GM18870 (cell line): ENCODE data around the gene CRYGD.
"Not testable (repeated sequence)": the region's sequence is repeated elsewhere in the genome, so short reads cannot be mapped to it uniquely, and the experiment has no call there.

Experiments
- ATAC-seq: cut with Tn5 transposase; IDR thresholded peaks from one replicate; pipeline ENCODE4 v1.9.1; 2021; ENCODE audit warnings: moderate library complexity; ENCODE audit not compliant: unreplicated experiment

CRYGD gene

DNA sequence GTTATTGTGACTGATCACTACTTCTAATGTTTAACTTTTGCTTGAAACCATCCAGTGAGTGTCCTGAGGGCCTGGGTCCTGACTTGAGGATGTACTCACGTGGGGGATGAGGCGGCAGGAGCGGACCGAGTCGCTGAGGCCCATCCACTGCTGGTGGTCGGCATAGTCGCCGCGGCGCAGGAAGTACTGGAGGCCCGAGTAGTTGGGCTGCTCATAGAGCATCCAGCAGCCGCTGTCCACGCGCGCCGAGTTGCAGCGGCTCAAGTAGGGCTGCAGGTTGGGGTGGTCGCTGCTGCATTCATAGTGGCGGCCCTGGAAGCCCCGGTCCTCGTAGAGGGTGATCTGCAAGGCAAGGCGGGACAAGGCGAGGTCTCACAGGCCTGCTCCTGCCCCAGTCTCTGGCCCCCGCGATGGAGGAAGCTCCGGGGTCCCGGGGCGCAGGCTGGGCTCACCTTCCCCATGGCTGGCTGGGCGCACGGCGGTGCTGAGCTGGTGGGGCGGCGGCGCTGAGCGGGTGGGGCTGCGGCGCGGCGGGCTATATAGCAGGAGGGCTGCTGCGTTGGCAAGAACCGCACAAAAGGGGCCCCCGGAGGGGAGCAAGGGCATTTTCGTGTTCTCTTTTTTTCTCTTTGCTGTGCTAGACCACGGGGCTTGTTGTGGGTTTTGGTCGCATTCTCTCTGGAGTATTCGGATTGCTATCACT, at the start of gene CRYGD:
CRYGD (minus strand) TSS at position 512 of the 703 bp plus-strand sequence; CDS start at position 461, 51 bp downstream.
- not testable (repeated sequence) for ATAC-seq

DNA sequence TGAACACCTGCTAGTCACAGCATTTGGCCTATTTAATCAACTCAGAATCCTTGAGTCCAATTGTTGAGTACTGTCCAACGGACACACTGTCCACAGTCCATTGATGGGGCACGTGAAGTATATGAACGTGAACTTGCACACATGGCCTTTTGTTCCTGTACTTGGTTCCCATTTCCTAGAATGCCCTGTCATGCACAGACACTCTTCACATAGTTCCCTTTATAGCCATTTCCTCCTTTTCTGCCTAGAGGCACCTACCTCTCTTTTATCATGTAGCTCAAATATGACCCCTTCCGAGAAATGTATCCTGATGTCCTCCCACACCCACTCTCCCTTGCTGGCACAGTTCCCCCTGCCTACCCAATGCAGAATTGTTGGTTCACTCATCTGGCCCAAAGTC, 47.8 kb upstream of the CRYGD start:
- no peak for ATAC-seq

DNA sequence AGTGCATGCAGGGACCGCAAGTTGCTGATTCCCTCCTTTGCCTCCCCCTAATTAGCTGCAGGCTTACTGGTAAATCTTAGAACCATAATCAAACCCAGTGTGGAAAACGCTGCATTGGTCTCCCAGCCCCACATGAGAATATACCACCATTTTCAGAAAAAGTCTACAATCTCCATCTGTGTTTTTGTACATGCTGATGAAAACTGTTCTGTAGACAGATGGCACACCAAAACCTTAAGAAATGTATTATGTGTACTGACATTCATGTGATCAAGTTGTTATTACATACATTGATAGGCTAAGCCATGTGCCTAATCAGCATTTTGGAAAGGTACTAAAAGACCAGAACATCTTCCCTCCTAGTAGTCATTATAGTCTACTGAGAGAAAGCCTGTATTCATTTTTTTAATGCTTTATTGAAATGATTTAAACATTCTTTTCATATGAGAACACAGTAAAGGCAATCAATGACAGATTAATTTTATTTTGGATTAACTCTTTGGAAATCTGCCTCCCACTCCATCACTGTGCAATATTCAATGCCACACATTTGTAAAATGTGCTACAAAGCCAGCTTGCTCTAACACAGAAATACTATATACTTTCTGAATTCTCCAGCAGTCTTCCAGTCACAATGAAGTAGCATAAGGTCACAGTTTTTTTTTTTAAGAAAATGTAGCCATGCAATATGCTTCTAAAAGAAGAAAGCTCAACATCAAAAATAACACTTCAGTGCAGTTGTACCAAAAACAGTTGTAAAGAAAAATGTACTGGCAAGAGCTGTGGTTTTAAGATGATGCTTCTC, 40.8 kb upstream of the CRYGD start:
- ATAC-seq, result no peak

DNA sequence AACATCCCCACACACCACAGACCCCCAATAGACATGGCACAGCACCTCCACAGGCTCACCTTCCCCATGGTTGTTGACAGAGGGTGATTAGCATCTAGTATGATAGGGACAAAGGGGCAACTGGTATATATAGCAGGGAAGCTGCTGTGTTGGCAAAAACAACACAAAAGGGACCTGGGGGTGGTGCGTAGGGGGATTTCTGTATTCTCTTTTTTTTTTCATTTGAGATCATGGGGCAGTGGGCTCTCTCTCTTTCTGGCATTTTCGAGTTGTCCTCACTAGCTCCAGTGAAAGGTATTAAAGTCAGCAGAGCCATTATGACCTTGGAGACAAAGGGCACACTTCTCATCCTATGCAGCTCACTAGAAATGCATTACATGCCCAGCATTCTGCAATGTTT, 39.2 kb upstream of the CRYGD start, which contains the start of gene CRYGA:
CRYGA (minus strand) TSS at position 101 of the 400 bp plus-strand sequence; CDS start at position 68, 33 bp downstream.
- no peak for ATAC-seq

DNA sequence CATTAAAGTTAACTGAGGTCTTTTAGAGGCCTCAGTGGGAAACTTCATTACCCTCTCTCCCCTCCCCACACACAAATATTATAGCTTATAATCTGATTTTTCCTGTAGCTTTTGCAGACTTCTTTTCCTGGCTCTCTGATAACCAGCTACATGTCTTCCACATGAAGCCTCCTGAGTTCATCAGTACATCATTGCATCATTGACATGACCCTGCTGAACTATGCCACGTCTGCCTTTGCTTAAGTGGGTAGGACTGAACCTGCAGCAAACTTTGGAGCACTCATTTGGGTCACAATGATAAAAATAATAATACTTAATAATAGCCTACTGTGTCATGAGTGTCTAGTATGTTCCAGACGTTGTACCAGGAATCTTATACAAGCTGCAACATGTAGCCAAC, 32.1 kb upstream of the CRYGD start:
- ATAC-seq, result no peak

DNA sequence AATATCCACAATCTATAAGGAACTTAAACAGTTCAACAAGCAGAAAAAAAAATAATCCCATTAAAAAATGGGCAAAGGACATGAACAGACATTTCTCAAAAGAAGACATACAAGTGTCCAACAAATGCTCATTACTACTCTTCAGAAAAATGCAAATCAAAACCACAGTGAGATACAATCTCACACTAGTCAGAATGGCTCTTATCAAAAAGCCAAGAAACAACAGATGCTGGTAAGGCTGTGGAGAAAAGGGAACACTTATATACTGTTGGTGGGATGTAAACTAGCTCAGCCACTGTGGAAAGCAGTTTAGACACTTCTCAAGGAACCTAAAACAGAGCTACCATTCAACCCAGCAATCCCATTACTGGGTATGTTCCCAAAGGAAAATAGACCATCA, 28.8 kb upstream of the CRYGD start:
- ATAC-seq, result no peak

DNA sequence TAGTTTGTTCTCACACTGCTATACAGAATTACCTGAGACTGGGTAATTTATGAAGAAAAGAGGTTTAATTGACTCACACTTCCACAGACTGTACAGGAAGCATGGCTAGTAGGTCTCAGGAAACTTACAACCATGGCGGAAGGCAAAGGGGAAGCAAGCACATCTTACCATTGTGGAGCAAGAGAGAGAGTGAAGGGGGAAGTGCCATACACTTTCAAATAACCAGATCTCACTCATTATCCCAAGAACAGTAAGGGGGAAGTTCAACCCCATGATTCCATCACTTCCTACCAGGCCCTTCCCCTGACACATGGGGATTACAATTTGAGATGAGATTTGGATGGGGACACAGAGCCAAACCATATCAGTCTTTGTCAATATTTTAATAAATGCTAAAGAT, 26.6 kb upstream of the CRYGD start:
- no peak for ATAC-seq

DNA sequence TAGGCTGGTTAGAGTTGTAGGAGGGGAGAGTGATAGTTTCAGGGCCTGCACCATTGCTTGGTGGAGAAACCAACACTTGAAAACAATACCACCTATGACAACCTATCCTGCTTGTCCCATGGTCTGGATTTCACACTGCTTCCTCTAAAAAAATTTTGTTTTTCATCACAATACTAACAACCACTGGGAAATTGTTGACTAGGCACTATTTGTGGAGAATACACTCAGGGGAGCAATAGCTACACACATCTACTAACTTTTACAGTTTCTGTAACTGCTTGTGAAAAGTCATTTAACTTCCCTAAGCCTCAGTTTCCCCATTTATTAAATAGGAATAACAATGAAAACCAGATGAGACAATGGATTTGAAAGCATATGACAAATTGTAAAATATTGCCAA, 25.8 kb upstream of the CRYGD start:
- no peak for ATAC-seq

DNA sequence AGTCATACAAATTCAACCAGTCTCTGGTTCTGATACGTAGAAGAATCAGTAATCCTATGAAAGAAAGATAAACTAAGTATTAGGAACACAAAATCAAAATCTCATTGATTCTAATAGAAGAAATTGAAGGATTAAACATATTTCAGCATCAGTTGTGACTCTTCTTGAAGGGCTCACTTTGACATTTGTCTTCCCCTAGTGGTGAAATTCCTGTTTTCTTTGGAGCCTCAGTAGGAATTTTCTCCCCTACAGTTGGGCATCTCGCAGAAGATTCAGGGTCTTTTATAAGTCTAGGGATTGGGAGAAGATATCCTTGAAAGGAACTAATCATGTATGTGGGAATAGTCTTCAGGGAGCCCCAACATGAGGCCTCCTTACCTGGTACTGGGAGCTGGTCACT, 24.5 kb upstream of the CRYGD start:
- ATAC-seq, result no peak

DNA sequence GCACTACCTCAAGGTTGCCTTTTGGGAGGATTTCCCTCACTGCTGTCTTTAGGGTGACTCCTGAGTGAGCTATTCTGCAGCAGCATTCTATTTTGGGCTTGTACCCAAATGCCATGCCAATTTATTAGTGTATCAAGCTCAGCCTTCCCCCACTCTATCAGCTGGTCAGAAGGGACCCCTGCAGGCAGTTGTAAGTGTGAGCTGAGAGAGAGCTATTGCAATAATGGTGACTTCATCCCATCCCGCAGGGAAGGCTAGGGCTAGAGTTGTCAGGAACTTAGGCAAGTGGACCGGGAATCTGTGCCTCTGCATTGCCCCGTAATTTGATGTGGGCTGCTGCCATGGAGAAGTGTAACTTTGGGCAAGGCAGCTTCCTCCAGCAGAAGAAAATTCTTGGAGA, 23.4 kb upstream of the CRYGD start:
- ATAC-seq, result no peak

DNA sequence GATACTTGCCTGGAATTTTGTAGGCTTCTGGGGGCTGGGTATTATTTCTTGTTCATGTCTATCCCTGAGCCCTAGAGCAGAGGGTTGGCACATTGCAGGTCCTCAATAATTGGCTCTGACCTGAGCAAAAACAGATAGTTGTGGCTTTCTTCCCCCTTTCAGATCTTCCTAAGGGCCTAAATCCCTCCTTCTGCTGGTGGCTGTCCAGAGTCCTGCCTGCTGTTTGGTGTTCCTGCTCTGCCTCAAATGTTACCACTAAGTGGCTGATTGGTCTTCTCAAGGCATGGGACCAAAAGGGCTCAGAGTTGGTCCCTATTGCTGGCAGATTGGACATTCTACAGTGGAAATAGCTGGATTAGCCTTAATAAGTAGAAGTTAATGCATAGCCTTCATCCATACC, 22.7 kb upstream of the CRYGD start:
- ATAC-seq, result no peak

DNA sequence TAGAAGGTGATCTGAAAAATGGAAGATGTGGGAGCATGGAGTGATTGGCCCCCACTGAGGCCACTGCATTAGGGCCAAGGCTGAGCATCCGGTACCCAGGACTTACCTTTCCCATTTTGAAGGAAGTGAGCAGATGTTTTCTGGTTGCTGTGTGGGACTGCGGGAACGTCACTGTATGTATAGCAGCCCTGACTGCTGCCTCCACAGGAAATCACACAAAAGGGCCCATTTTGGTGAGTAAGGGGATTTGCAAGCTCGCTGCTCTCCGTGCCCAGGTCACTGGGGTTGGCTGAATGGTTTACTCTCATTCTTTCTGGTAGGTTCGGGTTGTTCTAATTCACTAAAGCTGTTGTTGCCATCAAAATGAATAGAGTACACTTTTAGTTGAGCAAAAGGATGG, 21.7 kb upstream of the CRYGD start, which contains the start of gene CRYGB:
CRYGB (minus strand) TSS at position 153 of the 400 bp plus-strand sequence; CDS start at position 115, 38 bp downstream.
- no peak for ATAC-seq

DNA sequence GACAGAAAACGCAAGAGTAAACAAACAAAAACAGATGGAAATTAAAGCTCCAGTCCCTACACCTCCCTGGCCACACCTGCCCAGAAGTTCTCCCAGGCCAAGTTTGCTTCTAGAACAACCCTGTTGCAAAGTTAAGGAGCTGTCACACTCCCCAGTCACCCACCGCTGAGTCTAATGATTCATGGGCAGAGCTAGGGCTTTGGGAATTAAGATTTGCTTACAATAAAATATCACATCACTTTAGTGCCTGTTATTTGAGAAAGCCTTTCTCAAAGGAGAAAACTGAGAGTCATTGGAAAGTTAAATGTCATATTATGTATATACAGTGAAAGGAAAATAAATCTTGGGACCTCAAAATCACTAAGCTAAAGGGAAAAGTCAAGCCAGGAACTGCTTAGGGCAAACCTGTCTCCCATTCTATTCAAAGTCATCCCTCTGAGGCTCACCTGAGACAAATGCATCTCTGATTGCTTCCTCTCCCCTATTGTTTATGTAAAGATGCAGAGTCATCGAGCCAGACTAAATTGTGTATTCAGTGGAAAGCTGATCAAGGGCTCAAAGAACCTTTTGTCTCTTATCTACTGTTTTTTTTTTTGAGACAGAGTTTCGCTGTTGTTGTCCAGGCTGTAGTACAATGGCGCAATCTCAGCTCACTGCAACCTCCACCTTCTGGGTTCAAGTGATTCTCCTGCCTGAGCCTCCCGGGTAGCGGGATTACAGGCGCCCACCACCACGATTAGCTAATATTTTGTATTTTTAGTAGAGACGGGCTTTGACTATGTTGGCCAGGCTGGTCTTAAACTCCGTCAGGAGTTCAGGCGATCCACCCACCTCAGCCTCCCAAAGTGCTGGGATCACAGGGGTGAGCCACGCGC, 18.8 kb upstream of the CRYGD start:
- no peak for ATAC-seq

DNA sequence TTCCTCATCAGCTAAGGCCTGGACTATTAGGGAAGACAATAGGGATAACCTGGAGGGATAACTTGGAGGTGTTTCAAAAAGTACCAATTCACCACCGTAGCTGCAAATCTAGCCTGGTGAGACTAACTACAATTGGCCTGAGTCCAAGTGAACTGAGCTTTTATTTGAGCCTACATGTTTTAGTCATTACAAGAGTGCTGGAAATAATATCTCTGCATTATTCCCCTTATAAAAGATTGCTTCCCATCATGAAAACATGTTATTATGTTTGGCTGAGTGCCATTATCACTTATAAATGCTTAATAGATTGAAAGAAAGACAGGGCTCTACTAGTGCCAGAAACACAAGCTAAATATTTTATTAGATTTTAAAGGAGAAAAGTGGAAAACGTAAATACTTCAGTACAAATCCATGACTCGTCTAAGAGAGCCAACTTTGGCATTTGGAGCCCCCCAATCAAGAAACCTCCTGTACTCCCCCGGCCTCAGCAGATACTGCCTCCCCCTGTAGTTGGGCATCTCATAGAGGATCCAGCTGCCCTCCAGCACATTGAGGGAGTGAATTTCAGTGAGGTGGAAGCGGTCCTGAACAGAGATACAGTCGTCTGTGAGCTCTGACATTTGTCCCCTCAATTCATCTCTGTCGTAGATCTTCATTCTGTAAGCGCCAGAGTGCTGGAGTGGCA, 18.1 kb upstream of the CRYGD start:
- no peak for ATAC-seq

DNA sequence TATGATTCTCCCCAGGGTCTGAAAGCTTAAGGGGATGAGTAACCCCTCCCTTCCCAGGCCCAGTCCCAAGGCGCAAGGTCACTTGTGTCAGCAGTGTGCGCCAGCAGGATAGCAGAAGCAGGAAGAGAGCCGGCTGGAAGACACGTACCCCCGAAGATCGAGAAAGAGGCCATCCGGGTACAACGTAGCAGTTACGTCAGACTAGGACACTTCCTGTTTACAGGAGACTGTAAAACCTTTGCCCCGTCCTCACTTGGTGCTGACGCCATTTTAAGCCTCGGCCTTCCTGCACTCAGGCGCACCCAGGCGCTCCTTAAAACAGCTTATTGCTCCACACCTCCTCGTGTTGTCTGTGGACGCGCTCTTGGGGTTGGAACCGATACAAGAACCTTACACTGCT, 15.1 kb upstream of the CRYGD start:
- no peak for ATAC-seq

DNA sequence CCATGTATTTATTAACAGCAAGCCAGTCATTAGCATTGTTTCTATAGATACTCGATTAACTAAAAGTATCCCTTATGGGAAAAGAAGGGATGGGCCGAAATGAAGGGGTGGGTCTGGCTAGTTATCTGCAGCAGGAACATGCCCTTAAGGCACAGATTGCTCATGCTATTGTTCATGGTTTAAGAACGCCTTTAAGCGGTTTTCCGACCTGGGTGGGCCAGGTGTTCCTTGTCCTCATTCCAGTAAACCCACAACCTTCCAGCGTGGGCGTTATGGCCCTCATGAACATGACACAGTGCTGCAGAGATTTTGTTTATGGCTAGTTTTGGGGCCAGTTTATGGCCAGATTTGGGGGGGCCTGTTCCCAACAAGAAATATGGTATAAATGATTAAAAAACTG, 14.0 kb upstream of the CRYGD start:
- ATAC-seq, result not testable (repeated sequence)

DNA sequence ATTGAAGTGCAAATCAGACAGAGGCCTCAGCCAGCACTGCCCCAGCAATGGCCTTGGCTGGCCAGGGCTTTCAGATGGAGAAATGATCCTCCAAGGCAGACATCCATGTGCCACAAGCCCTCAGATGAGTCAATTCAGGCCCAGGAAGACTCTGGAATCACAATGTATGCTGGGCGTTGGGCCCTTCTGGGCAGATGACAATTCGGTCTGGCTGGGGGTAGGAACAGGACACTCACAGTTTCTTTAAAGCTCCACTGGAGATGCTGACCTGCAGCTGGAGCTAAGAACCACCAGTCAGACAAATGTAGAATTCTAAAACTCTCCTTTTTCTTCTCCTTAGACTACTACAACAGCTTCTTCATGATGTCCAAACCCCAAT, 12.4 kb upstream of the CRYGD start:
- ATAC-seq, result no peak

DNA sequence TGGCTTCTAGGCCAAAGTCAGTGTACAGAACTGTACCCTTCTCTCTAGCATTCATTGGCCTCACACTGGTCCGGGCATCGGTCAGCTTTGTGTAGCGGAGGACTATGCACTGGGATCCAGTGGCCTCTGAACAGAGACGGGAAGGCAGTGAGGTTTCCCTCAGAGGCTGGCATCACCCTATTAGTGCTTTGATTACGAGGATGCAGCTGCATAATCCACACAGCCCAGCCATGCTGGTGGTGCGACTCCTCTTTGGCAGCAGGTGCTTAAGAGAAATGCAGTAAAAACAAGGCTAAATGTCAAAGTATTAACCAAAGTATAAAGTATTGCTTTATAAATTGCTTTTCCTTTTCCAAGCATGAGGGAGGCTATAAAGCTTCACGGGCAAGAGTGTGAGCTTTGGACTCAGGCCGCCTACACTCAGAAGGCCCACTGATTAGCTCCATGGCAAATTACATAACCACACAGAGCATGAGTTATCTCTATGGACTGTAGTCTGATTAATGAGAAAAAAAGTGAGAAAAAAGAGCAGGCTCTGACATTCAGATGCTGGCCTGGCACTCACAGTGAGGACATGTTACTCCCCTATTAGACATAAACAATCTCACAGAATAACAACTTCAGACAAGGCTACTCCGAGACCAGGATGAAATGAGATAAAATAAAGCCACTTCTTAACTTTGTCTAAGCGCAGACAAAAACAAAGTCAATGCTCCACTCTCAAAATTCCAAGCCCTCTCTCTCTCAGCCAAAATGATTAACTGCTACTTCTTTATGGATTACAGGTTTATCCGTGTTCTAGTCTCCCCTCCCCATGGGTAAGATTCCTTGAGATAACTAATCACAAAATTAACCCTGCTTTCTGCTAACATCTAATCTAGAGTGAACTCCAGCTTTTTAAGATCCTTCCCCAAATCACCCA, 11.7 kb upstream of the CRYGD start:
- ATAC-seq, result no peak

DNA sequence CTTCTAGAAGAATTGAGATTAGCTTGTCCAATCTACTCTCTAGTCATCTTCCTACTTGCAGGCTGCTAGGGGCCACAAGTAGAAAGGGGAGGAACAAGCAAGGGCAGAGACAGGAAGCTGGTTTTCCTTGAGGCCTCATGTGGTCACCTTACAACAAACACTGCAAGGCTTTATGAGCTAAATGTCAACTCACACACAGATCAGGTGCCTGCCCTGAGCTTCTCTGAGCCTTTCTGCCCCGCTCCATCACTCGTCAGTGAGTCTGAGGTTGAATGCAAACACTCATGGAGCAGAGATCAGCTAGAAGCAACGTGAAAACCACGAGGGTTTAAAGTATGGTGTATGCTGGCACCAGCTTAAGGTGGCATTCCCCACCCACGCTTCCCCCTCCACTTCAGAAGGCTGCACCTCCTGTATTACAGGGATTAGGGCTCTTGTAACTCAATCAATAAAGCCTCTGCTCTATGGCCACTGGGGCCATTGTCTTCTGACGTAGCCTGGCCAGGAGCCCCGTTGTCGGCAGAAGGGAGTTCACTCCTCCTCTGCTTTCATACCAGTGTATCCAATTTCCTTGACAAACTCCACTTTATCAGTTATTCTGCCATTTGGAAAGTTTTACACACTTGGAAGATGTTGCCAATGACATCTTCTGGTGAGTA, 10.7 kb upstream of the CRYGD start:
- ATAC-seq, result no peak
